DND-41 (cell line): ENCODE data around the gene AP3D1.

Source experiments
- EZH2 ChIP-seq: IDR thresholded peaks from 3 replicates; pipeline ENCODE4 v1.6.1; 2012; ENCODE audit warnings: borderline replicate concordance, low read depth, mild to moderate bottlenecking, moderate library complexity, low read length, inconsistent platforms; ENCODE audit not compliant: severe bottlenecking
- TF ChIP-seq, protein P1 (sequence below): IDR thresholded peaks from 2 replicates; pipeline ENCODE4 v1.5.1; 2012; ENCODE audit warnings: borderline replicate concordance, low read length, moderate library complexity, mild to moderate bottlenecking; ENCODE audit not compliant: poor library complexity, severe bottlenecking; ENCODE audit errors: extremely low read depth

DNA sequence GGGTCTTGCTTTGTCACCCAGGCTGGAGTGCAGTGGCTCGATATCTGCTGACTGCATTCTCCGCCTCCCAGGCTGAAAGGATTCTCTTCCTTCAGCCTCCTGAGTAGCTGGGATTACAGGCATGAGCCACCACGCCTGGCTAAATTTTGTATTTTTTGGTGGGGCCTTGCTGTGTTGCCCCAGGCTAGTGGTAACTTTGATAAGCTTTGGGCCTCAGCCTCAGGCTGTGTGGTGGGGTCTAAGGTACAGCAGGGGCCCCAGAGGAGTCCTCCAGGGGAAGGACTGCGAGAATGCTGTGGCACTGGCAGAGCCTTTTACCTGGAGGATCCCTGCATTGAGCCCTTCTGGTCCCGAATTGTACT lies 19.6 kb upstream of the AP3D1 start:
- TF ChIP-seq, protein P1, sequence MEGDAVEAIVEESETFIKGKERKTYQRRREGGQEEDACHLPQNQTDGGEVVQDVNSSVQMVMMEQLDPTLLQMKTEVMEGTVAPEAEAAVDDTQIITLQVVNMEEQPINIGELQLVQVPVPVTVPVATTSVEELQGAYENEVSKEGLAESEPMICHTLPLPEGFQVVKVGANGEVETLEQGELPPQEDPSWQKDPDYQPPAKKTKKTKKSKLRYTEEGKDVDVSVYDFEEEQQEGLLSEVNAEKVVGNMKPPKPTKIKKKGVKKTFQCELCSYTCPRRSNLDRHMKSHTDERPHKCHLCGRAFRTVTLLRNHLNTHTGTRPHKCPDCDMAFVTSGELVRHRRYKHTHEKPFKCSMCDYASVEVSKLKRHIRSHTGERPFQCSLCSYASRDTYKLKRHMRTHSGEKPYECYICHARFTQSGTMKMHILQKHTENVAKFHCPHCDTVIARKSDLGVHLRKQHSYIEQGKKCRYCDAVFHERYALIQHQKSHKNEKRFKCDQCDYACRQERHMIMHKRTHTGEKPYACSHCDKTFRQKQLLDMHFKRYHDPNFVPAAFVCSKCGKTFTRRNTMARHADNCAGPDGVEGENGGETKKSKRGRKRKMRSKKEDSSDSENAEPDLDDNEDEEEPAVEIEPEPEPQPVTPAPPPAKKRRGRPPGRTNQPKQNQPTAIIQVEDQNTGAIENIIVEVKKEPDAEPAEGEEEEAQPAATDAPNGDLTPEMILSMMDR: no peak
- TF ChIP-seq EZH2: no peak
